ENCODE data around the gene OR1B1. TPM values are rescaled to one million over a fixed set of nuclear protein-coding genes. Genes with fewer than 3 reads are reported as not detected.
"Not testable (repeated sequence)": the region's sequence is repeated elsewhere in the genome, so short reads cannot be mapped to it uniquely, and the experiment has no call there.

The OR1B1 gene
- total RNA-seq, 1 donor from 2014 or later: not detected

DNA sequence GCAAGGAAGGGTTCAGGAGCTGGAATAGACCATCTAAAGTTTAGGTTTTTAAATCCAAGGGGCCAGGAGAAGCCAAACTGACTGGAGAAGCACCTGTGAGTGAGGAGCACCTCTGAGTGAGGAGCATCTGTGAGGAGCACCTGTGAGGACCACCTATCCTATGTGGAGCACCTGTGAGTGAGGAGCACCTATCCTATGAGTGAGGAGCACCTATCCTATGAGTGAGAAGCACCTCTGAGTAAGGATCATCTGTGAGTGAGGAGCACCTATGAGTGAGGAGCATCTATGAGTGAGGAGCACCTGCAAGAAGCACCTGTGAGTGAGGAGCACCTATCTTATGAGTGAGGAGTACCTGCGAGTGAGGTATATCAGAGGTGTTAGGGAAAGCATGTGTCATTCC, 50.8 kb downstream of the OR1B1 start:
- no peaks in the 10 kb centered on the region for H3K9me3 Mint-ChIP-seq
- CTCF ChIA-PET: no interaction called here
- ATAC-seq (ENCODE audit: low read depth) (no peak), DNase-seq (no peak)
- H3K27me3 Mint-ChIP-seq: peaks cover 14% of the 10 kb centered on the region
- TF ChIP-seq, protein P1, sequence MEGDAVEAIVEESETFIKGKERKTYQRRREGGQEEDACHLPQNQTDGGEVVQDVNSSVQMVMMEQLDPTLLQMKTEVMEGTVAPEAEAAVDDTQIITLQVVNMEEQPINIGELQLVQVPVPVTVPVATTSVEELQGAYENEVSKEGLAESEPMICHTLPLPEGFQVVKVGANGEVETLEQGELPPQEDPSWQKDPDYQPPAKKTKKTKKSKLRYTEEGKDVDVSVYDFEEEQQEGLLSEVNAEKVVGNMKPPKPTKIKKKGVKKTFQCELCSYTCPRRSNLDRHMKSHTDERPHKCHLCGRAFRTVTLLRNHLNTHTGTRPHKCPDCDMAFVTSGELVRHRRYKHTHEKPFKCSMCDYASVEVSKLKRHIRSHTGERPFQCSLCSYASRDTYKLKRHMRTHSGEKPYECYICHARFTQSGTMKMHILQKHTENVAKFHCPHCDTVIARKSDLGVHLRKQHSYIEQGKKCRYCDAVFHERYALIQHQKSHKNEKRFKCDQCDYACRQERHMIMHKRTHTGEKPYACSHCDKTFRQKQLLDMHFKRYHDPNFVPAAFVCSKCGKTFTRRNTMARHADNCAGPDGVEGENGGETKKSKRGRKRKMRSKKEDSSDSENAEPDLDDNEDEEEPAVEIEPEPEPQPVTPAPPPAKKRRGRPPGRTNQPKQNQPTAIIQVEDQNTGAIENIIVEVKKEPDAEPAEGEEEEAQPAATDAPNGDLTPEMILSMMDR (IDR thresholded peaks at IDR 0.05): no peak
- no peaks in the 10 kb centered on the region for H3K36me3 Mint-ChIP-seq (ENCODE audit: low read depth)
- H3K4me1 Mint-ChIP-seq: no peaks in the 10 kb centered on the region
- H3K27ac Mint-ChIP-seq: no peak overlapping the region
- intact Hi-C loops (cut with micrococcal nuclease): no loop called here
- POLR2A ChIA-PET: no interaction called here
- no peak overlapping the region for H3K4me3 Mint-ChIP-seq

DNA sequence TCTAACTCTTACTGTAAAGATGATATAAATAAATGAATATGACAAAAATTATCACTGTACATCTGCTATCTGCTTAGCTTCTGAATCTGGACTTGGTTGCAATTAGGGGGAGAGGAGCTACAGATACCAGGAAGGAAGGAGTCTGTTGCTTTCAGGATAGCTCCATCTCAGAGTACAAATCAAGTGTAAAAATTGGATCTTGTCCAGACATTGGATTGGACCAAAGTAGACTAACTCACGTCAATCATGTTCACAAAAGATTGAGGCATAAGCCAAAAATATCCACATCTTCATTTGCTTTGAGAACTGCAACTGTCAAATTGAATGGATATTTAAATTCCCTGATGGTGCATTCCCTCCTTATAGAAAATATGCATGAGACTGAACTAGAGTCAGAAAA, 51.7 kb downstream of the OR1B1 start:
- no peaks in the 10 kb centered on the region for H3K36me3 Mint-ChIP-seq (ENCODE audit: low read depth)
- intact Hi-C loops (cut with micrococcal nuclease): no loop called here

DNA sequence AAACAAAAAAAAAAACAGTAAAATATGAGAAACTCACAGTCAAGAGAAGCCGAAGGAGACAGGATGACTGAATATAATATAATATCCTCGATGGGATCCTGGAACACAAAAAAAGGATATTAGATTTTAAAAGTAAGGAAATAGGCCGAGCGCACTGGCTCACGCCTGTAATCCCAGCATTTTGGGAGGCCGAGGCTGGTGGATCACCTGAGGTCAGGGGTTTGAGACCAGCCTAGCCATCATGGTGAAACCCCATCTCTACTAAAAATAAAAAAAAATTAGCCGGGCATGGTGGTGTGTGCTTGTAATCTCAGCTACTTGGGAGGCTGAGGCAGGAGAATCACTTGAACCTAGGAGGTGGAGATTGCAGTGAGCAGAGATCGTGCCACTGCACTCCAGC, 74.1 kb downstream of the OR1B1 start, which contains the start of gene OR1L8:
TSS of gene OR1L8 (minus strand) at position 101 of the 400 bp plus-strand sequence. CDS start 14,907 bp downstream, outside the sequence.
- H3K36me3 Mint-ChIP-seq (ENCODE audit: low read depth); H3K4me3 Mint-ChIP-seq; H3K4me1 Mint-ChIP-seq; intact Hi-C loops (cut with micrococcal nuclease); ATAC-seq (ENCODE audit: low read depth); POLR2A ChIA-PET; H3K9me3 Mint-ChIP-seq; CTCF ChIA-PET; H3K27me3 Mint-ChIP-seq; H3K27ac Mint-ChIP-seq; DNase-seq: not testable (repeated sequence)

More for the DNA sequence above, 51.7 kb downstream of the OR1B1 start:
- DNase-seq (no peak), ATAC-seq (ENCODE audit: low read depth) (no peak)
- H3K27ac Mint-ChIP-seq: no peak overlapping the region
- peaks cover 12% of the 10 kb centered on the region for H3K27me3 Mint-ChIP-seq
- H3K4me3 Mint-ChIP-seq: no peak overlapping the region
- H3K9me3 Mint-ChIP-seq: peaks cover 2% of the 10 kb centered on the region
- H3K4me1 Mint-ChIP-seq: no peaks in the 10 kb centered on the region
- ChIA-PET POLR2A (no interaction called here), CTCF (no interaction called here)
- TF ChIP-seq, protein P1 (IDR thresholded peaks at IDR 0.05): no peak

DNA sequence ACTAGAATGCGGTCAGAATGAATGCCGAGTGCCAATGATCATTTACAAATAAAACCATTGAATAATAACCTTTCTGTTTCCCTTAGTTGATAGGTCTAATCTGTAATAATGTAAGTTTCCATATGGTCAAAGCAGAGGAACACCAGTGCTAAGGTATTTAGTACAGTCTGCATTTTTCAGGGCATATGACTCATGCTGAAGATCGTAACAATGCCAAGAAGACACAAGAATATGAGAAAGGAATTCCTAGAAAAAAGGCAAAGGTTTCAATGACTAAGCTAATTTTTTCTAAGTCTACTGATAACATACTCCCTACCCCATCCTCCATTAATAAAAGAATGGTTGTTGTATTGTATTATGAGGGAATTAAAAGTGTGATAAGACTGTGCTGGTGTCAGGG, 77.1 kb downstream of the OR1B1 start:
- peaks cover 2% of the 10 kb centered on the region for H3K27me3 Mint-ChIP-seq

DNA sequence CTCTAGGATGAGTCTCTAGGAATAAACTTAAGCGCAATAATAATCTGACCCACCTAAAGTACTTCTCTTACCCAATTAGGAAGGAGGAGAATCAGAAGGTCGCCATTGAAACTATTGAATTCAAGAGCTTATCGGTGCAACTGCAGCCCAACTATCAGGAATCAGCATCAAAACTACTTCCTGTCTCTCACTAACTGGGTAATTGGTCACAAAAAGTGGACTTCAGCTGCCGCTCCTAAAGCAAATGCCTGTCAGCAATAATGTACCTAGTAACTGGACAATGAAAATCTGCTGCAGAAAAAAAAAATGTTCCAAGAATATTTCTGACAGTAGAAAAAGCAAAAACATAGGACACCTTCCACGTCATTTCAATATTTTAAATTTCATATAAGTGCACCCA, 77.6 kb downstream of the OR1B1 start:
- Mint-ChIP-seq H3K27ac (no peak overlapping the region), H3K27me3 (peaks cover 2% of the 10 kb centered on the region), H3K4me1 (no peaks in the 10 kb centered on the region), H3K36me3 (ENCODE audit: low read depth) (no peaks in the 10 kb centered on the region), H3K9me3 (no peaks in the 10 kb centered on the region), H3K4me3 (no peak overlapping the region)
- TF ChIP-seq, protein P1 (IDR thresholded peaks at IDR 0.05): no peak
- DNase-seq (no peak), ATAC-seq (ENCODE audit: low read depth) (no peak)
- intact Hi-C loops (cut with micrococcal nuclease): no loop called here
- POLR2A ChIA-PET: no interaction called here
- CTCF ChIA-PET: no interaction called here

More for the DNA sequence above, 77.1 kb downstream of the OR1B1 start:
- no peak for DNase-seq
- Mint-ChIP-seq H3K4me1 (no peaks in the 10 kb centered on the region), H3K36me3 (ENCODE audit: low read depth) (no peaks in the 10 kb centered on the region), H3K27ac (no peak overlapping the region), H3K9me3 (no peaks in the 10 kb centered on the region), H3K4me3 (no peak overlapping the region)
- CTCF ChIA-PET: no interaction called here
- ATAC-seq (ENCODE audit: low read depth): no peak
- TF ChIP-seq, protein P1 (IDR thresholded peaks at IDR 0.05): no peak
- intact Hi-C loops (cut with micrococcal nuclease): no loop called here
- POLR2A ChIA-PET: no interaction called here

Other genes starting within 250 kb of the OR1B1 start
- gene OR1J1, start 179.7 kb downstream of the OR1B1 start, total RNA-seq: not detected in 2 replicates
- not detected in 2 replicates for gene OR1J2, start 146.8 kb downstream of the OR1B1 start, total RNA-seq
- gene OR1J4, start 138.5 kb downstream of the OR1B1 start, total RNA-seq: not detected in 2 replicates
- not detected in 2 replicates for gene OR1N1, start 130.3 kb downstream of the OR1B1 start, total RNA-seq
- not detected in 2 replicates for gene OR1N2, start 104.5 kb downstream of the OR1B1 start, total RNA-seq
- not detected in 2 replicates for gene OR1L8, start 74.2 kb downstream of the OR1B1 start, total RNA-seq
- not detected in 2 replicates for gene OR1Q1, start 42.9 kb downstream of the OR1B1 start, total RNA-seq
- not detected in 2 replicates for gene OR1L1, start 4.1 kb upstream of the OR1B1 start, total RNA-seq
- gene OR1L3, start 17.5 kb upstream of the OR1B1 start, total RNA-seq: not detected in 2 replicates
- not detected in 2 replicates for gene OR1L4, start 66.4 kb upstream of the OR1B1 start, total RNA-seq
- gene OR1L6, start 84.7 kb upstream of the OR1B1 start, total RNA-seq: not detected in 2 replicates
- not detected in 2 replicates for gene OR5C1, start 131.3 kb upstream of the OR1B1 start, total RNA-seq
- gene OR1K1, start 142.5 kb upstream of the OR1B1 start, total RNA-seq: not detected in 2 replicates
- gene PDCL, start 171.0 kb upstream of the OR1B1 start, total RNA-seq: 12.7 and 14.6 TPM in 2 replicates
- gene RC3H2, start 247.7 kb upstream of the OR1B1 start, total RNA-seq: 50.8 and 62.7 TPM in 2 replicates